Spleen (tissue), 11 donors: Measurements from ENCODE around the gene ARHGEF40. TPM values are rescaled to one million over a fixed set of nuclear protein-coding genes. Genes with fewer than 3 reads are reported as not detected.

Source experiments
- DNase-seq: peaks from one replicate; pipeline ENCODE4 v3.0.0-alpha.2; 2020
- H3K27ac ChIP-seq, 8 donors: fragments of 200-600 bp; sonication (generic) in 7 of 8; 1 replicate in 4 of 8; 2 replicates in 4 of 8; pipeline versions ENCODE4 v1.5.0 to v1.8.0; 2016 to 2021; ENCODE audit warnings: inconsistent platforms in 4 of 8, mild to moderate bottlenecking in 4 of 8, moderate library complexity in 1 of 8
- H3K27me3 ChIP-seq, 7 donors: fragments of 200-600 bp; sonication (generic) in 6 of 7; replicated peaks in 1 of 7; 1 replicate in 4 of 7; 2 replicates in 3 of 7; pipeline versions ENCODE4 v1.5.0 to v1.8.0; 2016 to 2021; ENCODE audit warnings: inconsistent platforms in 3 of 7, mild to moderate bottlenecking in 1 of 7
- H3K36me3 ChIP-seq, 6 donors: fragments of 200-600 bp; sonication (generic) in 5 of 6; 1 replicate in 4 of 6; 2 replicates in 2 of 6; pipeline versions ENCODE4 v1.5.0 to v1.8.0; 2016 to 2021; ENCODE audit warnings: inconsistent platforms in 2 of 6
- H3K4me1 ChIP-seq, 6 donors: fragments of 200-600 bp; sonication (generic) in 5 of 6; 1 replicate in 3 of 6; 2 replicates in 3 of 6; pipeline versions ENCODE4 v1.5.0 to v1.8.0; 2016 to 2021; ENCODE audit warnings: inconsistent platforms in 3 of 6
- H3K4me3 ChIP-seq, 8 donors: fragments of 200-600 bp; sonication (generic) in 7 of 8; 1 replicate in 4 of 8; 2 replicates in 4 of 8; pipeline versions ENCODE4 v1.5.0 to v1.8.0; 2016 to 2021; ENCODE audit warnings: inconsistent platforms in 4 of 8, mild to moderate bottlenecking in 4 of 8, moderate library complexity in 2 of 8
- H3K9me3 ChIP-seq, 8 donors: fragments of 200-600 bp; sonication (generic) in 7 of 8; 1 replicate in 4 of 8; 2 replicates in 4 of 8; pipeline versions ENCODE4 v1.5.0 to v1.8.0; 2016 to 2021; ENCODE audit warnings: inconsistent platforms in 4 of 8
- POLR2A ChIP-seq, 3 donors: fragments of 450-650 bp; IDR thresholded peaks; one replicate each; pipeline ENCODE4 v1.5.1; 2017; ENCODE audit warnings: antibody characterized with exemption in 3 of 3, mild to moderate bottlenecking in 1 of 3
- POLR2AphosphoS5 ChIP-seq, 3 donors: sonication (generic); formaldehyde crosslinking; IDR thresholded peaks; one replicate each; pipeline ENCODE4 v1.5.1; 2017; ENCODE audit warnings: antibody characterized with exemption in 3 of 3
- WGBS, 5 donors: extraction: QIAGEN DNeasy Blood & Tissue Kit in 3 of 5; methylation state at CpG; one replicate each; pipeline versions ENCODE4 v1.1.5 to v1.1.7; 2013 to 2018; 5-methylcytosine and 5-hydroxymethylcytosine counted together
- intact Hi-C: fragments of 100-400 bp; cut with DNase I; formaldehyde crosslinking; loops from one replicate; pipeline ENCODE4 v1.15.0; 2023; ENCODE audit warnings: low total_unique reads
- polyA plus RNA-seq, 3 donors: library from polyadenylated mRNA; stranded (reverse); fragments of 200-250 nt; gene quantifications; one replicate each; pipeline ENCODE4 v1.2.1, GENCODE V29; 2013
- total RNA-seq, 7 donors: library from RNA; depleted of rRNA in 3 of 7; stranded (reverse); fragments of >200 nt in 3 of 7; fragmentation: NEBNext Ultra II Directional in 4 of 7; extraction: Animal tissue kit (Norgen Biotek cat#: 25700) in 4 of 7; gene quantifications; one replicate each; pipeline versions ENCODE4 v1.1.0 to v1.2.1, GENCODE V29; 2016 to 2021
- TF ChIP-seq, protein P1 (sequence below), 11 experiments: fragments of 200-600 bp in 7 of 11; fragments of 450-650 bp in 4 of 11; sonication (generic) in 4 of 11; IDR thresholded peaks in 8 of 11; conservative IDR thresholded peaks in 3 of 11; 1 replicate in 7 of 11; 2 replicates in 4 of 11; pipeline versions ENCODE4 v1.4.0 to v1.8.0; 2016 to 2021; ENCODE audit warnings: antibody characterized with exemption in 11 of 11, inconsistent platforms in 4 of 11, mild to moderate bottlenecking in 1 of 11
- donor health status: healthy with polysubstance abuse.
- donor health status: DM: no; HTN: no; CAD: no; lungs with moderate emphysema.
- donor health status: DM: no; HTN: no; CAD: no.
- donor health status: Bipolar disorder and iron deficiency.
- donor health status: healthy.
- donor health status: DM: no; HTN: no; CAD: no.
- donor health status: DM: yes; HTN: yes; CAD: no.

ARHGEF40 gene
- total and polyA plus RNA-seq, 10 donors, result 9.8 to 151 (median 92.5) TPM

GRCh38 chr14:21054768-21055145, 15.3 kb upstream of the ARHGEF40 start:
- Histone ChIP-seq H3K9me3 (no peaks in the 10 kb centered on the region), H3K4me3 (no peak overlapping the region), H3K4me1 (peaks cover 0 to 46% (median 22%) of the 10 kb centered on the region in 6 donors), H3K36me3 (no peaks in the 10 kb centered on the region), H3K27me3 (peaks cover 0 to 4% (median 0%) of the 10 kb centered on the region in 7 donors), H3K27ac (peak overlapping the region in 5 of 8 donors; percentile 33 to 67 (median 50))
- intact Hi-C loops, result no loop called here
- WGBS, 5 donors, result 73 to 89% (median 84%) methylated on average over 4 of the region's 4 CpGs
- DNase-seq, result no peak
- no peak for TF ChIP-seq POLR2AphosphoS5 (IDR thresholded peaks at IDR 0.05)
- TF ChIP-seq POLR2A (IDR thresholded peaks at IDR 0.05), result no peak
- TF ChIP-seq, protein P1, sequence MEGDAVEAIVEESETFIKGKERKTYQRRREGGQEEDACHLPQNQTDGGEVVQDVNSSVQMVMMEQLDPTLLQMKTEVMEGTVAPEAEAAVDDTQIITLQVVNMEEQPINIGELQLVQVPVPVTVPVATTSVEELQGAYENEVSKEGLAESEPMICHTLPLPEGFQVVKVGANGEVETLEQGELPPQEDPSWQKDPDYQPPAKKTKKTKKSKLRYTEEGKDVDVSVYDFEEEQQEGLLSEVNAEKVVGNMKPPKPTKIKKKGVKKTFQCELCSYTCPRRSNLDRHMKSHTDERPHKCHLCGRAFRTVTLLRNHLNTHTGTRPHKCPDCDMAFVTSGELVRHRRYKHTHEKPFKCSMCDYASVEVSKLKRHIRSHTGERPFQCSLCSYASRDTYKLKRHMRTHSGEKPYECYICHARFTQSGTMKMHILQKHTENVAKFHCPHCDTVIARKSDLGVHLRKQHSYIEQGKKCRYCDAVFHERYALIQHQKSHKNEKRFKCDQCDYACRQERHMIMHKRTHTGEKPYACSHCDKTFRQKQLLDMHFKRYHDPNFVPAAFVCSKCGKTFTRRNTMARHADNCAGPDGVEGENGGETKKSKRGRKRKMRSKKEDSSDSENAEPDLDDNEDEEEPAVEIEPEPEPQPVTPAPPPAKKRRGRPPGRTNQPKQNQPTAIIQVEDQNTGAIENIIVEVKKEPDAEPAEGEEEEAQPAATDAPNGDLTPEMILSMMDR (IDR thresholded peaks at IDR 0.05 in 8 of 11, conservative IDR thresholded peaks at IDR 0.05 in 3 of 11), result no peak

DNA sequence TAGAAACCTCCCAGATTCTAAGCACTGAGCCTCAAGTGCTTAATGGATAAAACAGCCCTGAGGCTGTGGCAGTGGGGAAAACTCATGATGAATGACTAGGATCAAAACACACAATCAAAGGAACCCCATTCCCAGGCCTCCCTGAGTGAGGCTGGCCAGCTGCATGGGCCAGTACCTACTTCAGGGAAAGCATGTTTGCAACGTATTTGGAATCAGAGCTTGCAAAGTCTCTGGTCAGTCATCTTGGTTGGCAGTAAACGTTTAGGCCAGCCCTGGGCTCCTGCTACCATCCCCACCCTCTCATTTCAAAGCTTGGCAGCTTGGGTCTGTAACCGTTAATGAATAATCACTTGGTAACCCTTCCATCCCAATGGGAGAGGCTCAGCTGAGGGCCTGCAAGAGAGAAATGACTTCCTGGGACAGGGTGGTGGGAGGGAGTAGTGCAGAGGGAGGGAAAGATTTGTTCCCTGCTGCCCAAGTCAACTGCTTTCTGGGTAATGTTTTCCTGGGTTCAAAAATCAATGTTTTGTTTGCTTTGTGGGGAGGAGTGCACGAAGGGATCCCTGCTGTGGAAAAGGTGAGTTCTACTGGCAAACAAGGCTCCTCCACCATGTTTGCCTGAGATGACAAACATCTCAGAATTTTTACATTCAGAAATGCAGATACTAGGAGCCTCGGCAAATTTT, 14.5 kb upstream of the ARHGEF40 start:
- no peaks in the 10 kb centered on the region for H3K36me3 ChIP-seq
- no peaks in the 10 kb centered on the region for H3K27me3 ChIP-seq
- TF ChIP-seq POLR2AphosphoS5 (IDR thresholded peaks at IDR 0.05) (no peak), POLR2A (IDR thresholded peaks at IDR 0.05) (no peak)
- TF ChIP-seq, protein P1 (IDR thresholded peaks at IDR 0.05 in 8 of 11, conservative IDR thresholded peaks at IDR 0.05 in 3 of 11), result no peak
- H3K4me3 ChIP-seq, result no peak overlapping the region
- peak overlapping the region in 6 of 8 donors; percentile 7 to 59 (median 50) for H3K27ac ChIP-seq
- DNase-seq, result no peak
- 62 to 84% (median 76%) methylated on average over 5 of the region's 5 CpGs for WGBS, 5 donors
- no peaks in the 10 kb centered on the region for H3K9me3 ChIP-seq
- peaks cover 0 to 46% (median 22%) of the 10 kb centered on the region in 6 donors for H3K4me1 ChIP-seq
- intact Hi-C loops, result no loop called here

GRCh38 chr14:21056520-21057163, 13.5 kb upstream of the ARHGEF40 start:
- intact Hi-C loops, result no loop called here
- 60 to 79% (median 72%) methylated on average over 10 of the region's 10 CpGs for WGBS, 5 donors
- Histone ChIP-seq H3K27ac (peak overlapping the region in 5 of 8 donors; percentile 45 to 54 (median 50)), H3K9me3 (no peaks in the 10 kb centered on the region), H3K27me3 (no peaks in the 10 kb centered on the region), H3K4me1 (peaks cover 0 to 46% (median 22%) of the 10 kb centered on the region in 6 donors), H3K4me3 (no peak overlapping the region), H3K36me3 (no peaks in the 10 kb centered on the region)
- peak in 1 of 3 donors; percentile 33 for TF ChIP-seq POLR2AphosphoS5 (IDR thresholded peaks at IDR 0.05)
- TF ChIP-seq POLR2A (IDR thresholded peaks at IDR 0.05), result no peak
- DNase-seq, result no peak

DNA sequence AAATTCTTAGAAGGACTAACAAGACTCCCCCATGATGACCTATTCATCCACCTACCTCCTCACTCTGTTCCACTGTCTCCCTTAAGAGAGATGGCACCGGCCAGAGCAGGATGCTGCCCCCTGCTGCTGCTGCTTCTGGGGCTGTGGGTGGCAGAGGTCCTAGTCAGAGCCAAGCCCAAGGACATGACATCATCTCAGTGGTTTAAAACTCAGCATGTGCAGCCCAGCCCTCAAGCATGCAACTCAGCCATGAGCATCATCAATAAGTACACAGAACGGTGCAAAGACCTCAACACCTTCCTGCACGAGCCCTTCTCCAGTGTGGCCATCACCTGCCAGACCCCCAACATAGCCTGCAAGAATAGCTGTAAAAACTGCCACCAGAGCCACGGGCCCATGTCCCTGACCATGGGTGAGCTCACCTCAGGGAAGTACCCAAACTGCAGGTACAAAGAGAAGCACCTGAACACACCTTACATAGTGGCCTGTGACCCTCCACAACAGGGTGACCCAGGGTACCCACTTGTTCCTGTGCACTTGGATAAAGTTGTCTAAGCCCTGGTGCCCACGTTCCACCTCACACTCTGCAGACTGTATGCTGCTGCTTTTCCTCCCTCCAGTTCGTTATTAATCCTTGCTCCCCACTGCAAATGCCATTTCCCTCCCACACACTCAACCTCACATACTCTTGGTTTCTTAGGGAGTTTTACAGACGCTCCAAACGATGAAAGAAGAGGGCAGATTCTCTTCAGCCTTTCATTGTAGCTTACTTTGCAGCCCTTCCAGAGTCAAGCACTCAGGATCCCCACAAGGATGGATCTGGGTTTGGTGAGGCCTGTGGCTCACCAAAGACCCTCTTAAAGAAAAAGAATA, 12.1 kb upstream of the ARHGEF40 start, which contains the start of gene RNASE8:
Gene RNASE8 (plus strand): TSS at position 20 of the 873 bp plus-strand sequence. CDS start 71 bp downstream, at position 91.
- 61 to 79% (median 73%) methylated on average over 8 of the region's 8 CpGs for WGBS, 5 donors
- H3K4me3 ChIP-seq, result no peak within 1 kb of the TSS
- H3K36me3 ChIP-seq, result no peaks in the 10 kb centered on the region
- H3K27ac ChIP-seq, result peak within 1 kb of the TSS in 5 of 8 donors; percentile 45 to 54 (median 50)
- H3K4me1 ChIP-seq, result peaks cover 0 to 48% (median 23%) of the 10 kb centered on the region in 6 donors
- intact Hi-C loops, result no loop called here
- no peaks in the 10 kb centered on the region for H3K27me3 ChIP-seq
- no peak for DNase-seq
- TF ChIP-seq POLR2AphosphoS5 (IDR thresholded peaks at IDR 0.05), result no peak
- TF ChIP-seq POLR2A (IDR thresholded peaks at IDR 0.05), result no peak
- TF ChIP-seq, protein P1 (IDR thresholded peaks at IDR 0.05 in 8 of 11, conservative IDR thresholded peaks at IDR 0.05 in 3 of 11), result no peak
- no peaks in the 10 kb centered on the region for H3K9me3 ChIP-seq
